ENCODE results near the gene APRT. TPM values are rescaled to one million over a fixed set of nuclear protein-coding genes. Genes with fewer than 3 reads are reported as not detected.

APRT gene
- total and polyA plus RNA-seq, 2 of the 8 experiments (the other 6 are each of a cell fraction or from before 2014, with no cell fraction given): 221 to 267 TPM

DNA sequence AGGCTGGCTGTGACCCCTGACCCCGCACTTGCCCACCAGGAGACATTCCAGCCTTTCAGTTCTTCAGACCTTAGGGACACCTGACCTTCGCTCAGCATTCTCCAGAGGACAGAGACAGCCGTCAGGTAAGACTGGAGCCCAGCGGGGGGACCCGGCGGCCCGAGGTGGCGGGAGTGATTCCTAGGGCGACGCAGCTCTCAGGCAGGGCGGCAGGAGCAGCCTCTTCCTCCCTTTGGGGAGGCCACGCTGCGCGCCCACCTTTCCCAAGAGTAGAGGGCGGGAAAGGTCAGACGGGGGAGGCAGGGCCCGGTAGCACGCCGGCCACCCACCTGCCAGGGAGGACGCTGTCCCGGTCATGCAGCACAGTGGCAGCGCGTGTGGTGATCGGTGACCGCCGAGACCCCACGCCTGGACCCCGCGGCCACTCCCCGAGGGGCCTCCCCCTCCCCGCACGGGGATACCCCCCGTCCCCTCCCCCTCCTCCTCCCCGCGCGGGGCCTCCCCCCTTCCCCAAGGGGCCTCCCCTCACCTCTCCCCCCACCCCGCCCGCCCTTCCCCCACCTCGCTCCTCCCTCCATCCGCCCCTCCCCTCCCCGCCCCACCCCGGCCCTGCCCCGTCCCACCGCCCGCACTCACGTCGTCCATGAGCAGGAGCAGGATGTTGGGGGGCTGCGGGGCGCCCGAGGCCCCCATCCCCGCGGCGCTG, 44.5 kb upstream of the APRT start:
- Histone ChIP-seq H4K20me1 (replicated peaks in 1 of 2; ENCODE audit: control insufficient read depth in 1 of 2, insufficient read depth in 2 of 2, low read length in 2 of 2) (peaks cover 4 to 10% of the 10 kb centered on the region in 2 experiments), H2BK20ac (ENCODE audit: low read length) (no peak overlapping the region), H3K23me2 (ENCODE audit: low read depth, low read length) (peaks cover 2% of the 10 kb centered on the region), H3K4me3 (ENCODE audit: extremely low read depth in 1 of 4, insufficient read depth in 2 of 4, low read depth in 3 of 4, low read length in 4 of 4) (peak overlapping the region; percentile 51 to 94 (median 77)), H4K5ac (ENCODE audit: insufficient read length, low read depth, low read length) (peak overlapping the region; percentile 4), H3K27ac (ENCODE audit: low read depth, low read length) (no peak overlapping the region; the same call in 1 of the 2 replicates), H3K23ac (ENCODE audit: insufficient read length) (no peak overlapping the region), H3K56ac (replicated peaks; ENCODE audit: insufficient read length, low read depth, low read length) (no peak overlapping the region), H3K4me2 (ENCODE audit: insufficient read depth in 1 of 2, low read depth in 2 of 2, low read length in 2 of 2) (peak overlapping the region; percentile 49 to 100), H3K27me3 (replicated peaks in 1 of 4; ENCODE audit: control insufficient read depth in 3 of 4, extremely low read depth in 1 of 4, insufficient read depth in 3 of 4, low read length in 3 of 4) (no peaks in the 10 kb centered on the region), H3K79me2 (ENCODE audit: control insufficient read depth in 1 of 2, insufficient read depth in 2 of 2, low read length in 2 of 2) (peaks cover 0 to 12% of the 10 kb centered on the region in 2 experiments; a peak in 1 of 4 replicates), H4K8ac (ENCODE audit: extremely low read depth, insufficient read depth, low read length) (no peak overlapping the region; the same call in 1 of the 2 replicates), H2BK12ac (ENCODE audit: low read depth, low read length) (no peak overlapping the region), H2BK5ac (ENCODE audit: low read depth, low read length) (no peak overlapping the region; the same call in 1 of the 2 replicates), H3K14ac (ENCODE audit: insufficient read length) (no peak overlapping the region), H3K18ac (ENCODE audit: extremely low read depth, low read length) (no peak overlapping the region; the same call in 1 of the 2 replicates), H2BK15ac (ENCODE audit: low read length) (no peak overlapping the region), H2BK120ac (replicated peaks; ENCODE audit: low read depth, low read length) (no peak overlapping the region), H3K4me1 (replicated peaks in 1 of 4; ENCODE audit: control insufficient read depth in 3 of 4, insufficient read depth in 4 of 4, low read length in 3 of 4) (peaks cover 0 to 5% (median 3%) of the 10 kb centered on the region in 4 experiments; a peak in 5 of 7 replicates), H2AK5ac (ENCODE audit: low read depth, low read length) (no peak overlapping the region), H3K36me3 (ENCODE audit: control insufficient read depth in 2 of 4, insufficient read depth in 4 of 4, low read length in 3 of 4) (peaks cover 10 to 19% (median 13%) of the 10 kb centered on the region in 4 experiments), H2AFZ (ENCODE audit: low read length) (no peak overlapping the region), H3K4ac (replicated peaks; ENCODE audit: insufficient read length, low read depth, low read length) (no peak overlapping the region), H3K9me3 (ENCODE audit: insufficient read depth in 2 of 2, low read depth in 1 of 2, low read length in 1 of 2) (peaks cover 0 to 5% of the 10 kb centered on the region in 2 experiments; a peak in 1 of 4 replicates), H3K9ac (replicated peaks in 1 of 4; ENCODE audit: extremely low read depth in 1 of 4, low read depth in 3 of 4, low read length in 3 of 4) (no peak overlapping the region; a peak in 2 of 7 replicates), H3K79me1 (ENCODE audit: low read depth, low read length) (peaks cover 4% of the 10 kb centered on the region; the same call in 1 of the 2 replicates), H4K91ac (replicated peaks; ENCODE audit: insufficient read length, low read length) (peak overlapping the region; percentile 53)
- TF ChIP-seq JUND (IDR thresholded peaks at IDR 0.05; ENCODE audit: low read length) (no peak), TCF12 (IDR thresholded peaks at IDR 0.05; ENCODE audit: low read depth, low read length) (no peak), SIN3A (conservative IDR thresholded peaks at IDR 0.05 in 1 of 2, IDR thresholded peaks at IDR 0.05 in 1 of 2; ENCODE audit: low read depth in 1 of 2, low read length in 2 of 2) (peak in 1 of 2 experiments; percentile 49; a peak in 1 of 4 replicates), EGR1 (IDR thresholded peaks at IDR 0.05; ENCODE audit: borderline replicate concordance, low read depth, low read length) (no peak), HDAC2 (IDR thresholded peaks at IDR 0.05; ENCODE audit: borderline replicate concordance in 1 of 2, low read depth in 2 of 2, low read length in 2 of 2) (peak in 1 of 2 experiments; percentile 61; a peak in 1 of 4 replicates), TEAD4 (IDR thresholded peaks at IDR 0.05; ENCODE audit: low read depth, low read length) (peak; percentile 86), E2F6 (IDR thresholded peaks at IDR 0.05) (peak; percentile 61), CREB1 (IDR thresholded peaks at IDR 0.05) (0 out of 2 replicates have a peak, but pooled peaks have one; percentile 9), CHD2 (IDR thresholded peaks at IDR 0.05; ENCODE audit: low read length) (no peak)
- TF ChIP-seq, protein P1, sequence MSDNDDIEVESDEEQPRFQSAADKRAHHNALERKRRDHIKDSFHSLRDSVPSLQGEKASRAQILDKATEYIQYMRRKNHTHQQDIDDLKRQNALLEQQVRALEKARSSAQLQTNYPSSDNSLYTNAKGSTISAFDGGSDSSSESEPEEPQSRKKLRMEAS (IDR thresholded peaks at IDR 0.05): 0 out of 2 replicates have a peak, but pooled peaks have one; percentile 38
- FAIRE-seq: no peak
- peak in 1 of 2 experiments; percentile 72 for DNase-seq (ENCODE audit: low read depth in 1 of 2, low spot score in 2 of 2)
- 6% methylated on average over 16 of the region's 53 CpGs; no CpG with 5 or more reads in 1 of the 2 experiments for WGBS, 2 experiments (ENCODE audit: extremely low coverage in 1 of 2, insufficient coverage in 1 of 2, insufficient read length in 1 of 2, insufficient replicate concordance in 2 of 2, low coverage in 1 of 2, low lambda C conversion rate in 2 of 2, missing lambda C conversion rate in 1 of 2)
- POLR2A ChIA-PET (ENCODE audit: partially characterized antibody): interaction anchor here (0.6 to 3.4 kb wide), 5 partner anchors 25 to 230 kb away, joined by 3 to 25 read pairs (median 3); partner anchors contain the start of gene APRT
- CTCF ChIA-PET (ENCODE audit: partially characterized antibody): interaction anchor here (0.8 to 4.1 kb wide), 6 partner anchors 24 to 224 kb away, joined by 3 to 29 read pairs (median 7); partner anchors contain the start of gene APRT

Measured in H1 (cell line).